ENCODE results near the gene HSPA12A.

Gene HSPA12A

DNA sequence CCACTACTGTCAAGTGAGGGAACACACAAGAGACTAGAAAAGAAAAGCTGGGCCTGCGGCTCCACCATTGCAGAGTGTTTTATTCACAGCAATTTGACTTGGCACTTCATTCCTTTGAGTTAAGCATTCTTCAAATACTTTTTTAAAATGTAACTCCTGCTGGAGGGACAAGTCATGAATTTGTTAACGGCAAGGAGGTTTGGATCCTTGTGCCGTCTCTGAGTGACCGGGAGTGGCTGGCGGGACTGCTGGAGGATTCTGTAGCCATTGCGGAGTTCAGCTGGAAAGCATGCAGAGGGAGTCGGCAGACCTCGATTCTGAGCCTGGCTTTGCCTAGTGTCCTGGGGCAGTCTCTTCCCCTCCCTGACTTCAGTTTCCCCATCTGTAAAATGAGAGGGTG lies 9.8 kb downstream of the HSPA12A start:
- Histone ChIP-seq H3K4me3 (ENCODE audit: control insufficient read depth in 1 of 7, extremely low read depth in 1 of 7, insufficient read depth in 4 of 7, low read depth in 2 of 7, low read length in 6 of 7) (no peak overlapping the region), H3K27me3 (replicated peaks in 2 of 5; ENCODE audit: control insufficient read depth in 4 of 5, insufficient read depth in 5 of 5, low read length in 4 of 5) (peaks cover 0 to 30% (median 12%) of the 10 kb centered on the region in 5 experiments), H3K9me3 (ENCODE audit: control extremely low read depth in 1 of 5, control insufficient read depth in 4 of 5, insufficient read depth in 2 of 5, low read depth in 1 of 5, low read length in 4 of 5) (peaks cover 0 to 3% (median 0%) of the 10 kb centered on the region in 5 experiments), H3K4me1 (ENCODE audit: control extremely low read depth in 1 of 4, control insufficient read depth in 4 of 4, insufficient read depth in 4 of 4, low read length in 3 of 4) (no peaks in the 10 kb centered on the region), H3K36me3 (ENCODE audit: control insufficient read depth in 4 of 4, insufficient read depth in 4 of 4, low read length in 3 of 4) (no peaks in the 10 kb centered on the region), H3K27ac (ENCODE audit: insufficient read depth in 1 of 2, low read depth in 1 of 2, low read length in 2 of 2, poor library complexity in 1 of 2, severe bottlenecking in 2 of 2) (no peak overlapping the region)
- POLR2A ChIA-PET, result no interaction called here
- CTCF ChIA-PET, result no interaction called here
- DNase-seq, result no peak
- whole genome bisulfite sequencing (ENCODE audit: insufficient coverage), result 90% methylated on average over 8 of the region's 8 CpGs

DNA sequence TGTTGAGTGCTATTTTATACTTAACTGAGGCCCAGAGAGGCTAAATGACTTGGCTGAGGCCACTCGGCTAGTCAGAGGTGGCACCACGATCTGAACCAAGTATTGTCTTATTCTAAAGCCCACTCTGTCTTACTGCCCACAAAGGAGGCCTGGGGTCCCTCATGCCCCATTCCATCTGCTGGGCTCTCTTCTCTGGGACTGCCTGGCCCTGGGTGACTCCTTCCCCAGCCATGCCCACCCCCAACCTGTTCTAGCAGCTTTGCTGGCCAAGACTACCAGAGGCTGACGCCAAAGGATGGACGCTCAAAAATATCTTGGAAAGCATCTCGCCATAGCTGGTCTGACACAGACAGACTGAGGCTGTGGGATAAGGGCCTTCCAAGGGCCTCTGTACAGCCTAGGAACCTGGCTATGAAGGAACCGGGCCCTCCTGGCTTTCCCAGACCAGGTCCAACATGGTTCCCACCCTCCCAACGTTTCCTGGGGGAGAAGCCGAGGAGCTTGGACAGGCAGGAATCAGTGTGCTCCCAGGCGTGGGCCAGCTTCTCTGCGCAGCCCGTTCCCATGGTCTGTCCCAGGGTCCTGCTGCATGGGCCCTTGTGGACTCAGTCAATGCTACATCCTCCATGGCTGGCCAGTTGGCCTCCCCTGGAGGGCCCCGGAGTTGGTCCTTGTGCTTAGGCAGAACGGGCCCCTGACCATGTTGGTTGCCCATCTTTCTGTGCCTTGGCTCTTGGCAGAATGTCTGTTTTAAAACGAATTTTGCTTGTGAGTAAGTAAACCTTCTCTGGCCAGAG lies 11.7 kb downstream of the HSPA12A start:
- POLR2A ChIA-PET, result no interaction called here
- peaks cover 0 to 30% (median 7%) of the 10 kb centered on the region in 5 experiments for H3K27me3 ChIP-seq (replicated peaks in 2 of 5; ENCODE audit: control insufficient read depth in 4 of 5, insufficient read depth in 5 of 5, low read length in 4 of 5)

DNA sequence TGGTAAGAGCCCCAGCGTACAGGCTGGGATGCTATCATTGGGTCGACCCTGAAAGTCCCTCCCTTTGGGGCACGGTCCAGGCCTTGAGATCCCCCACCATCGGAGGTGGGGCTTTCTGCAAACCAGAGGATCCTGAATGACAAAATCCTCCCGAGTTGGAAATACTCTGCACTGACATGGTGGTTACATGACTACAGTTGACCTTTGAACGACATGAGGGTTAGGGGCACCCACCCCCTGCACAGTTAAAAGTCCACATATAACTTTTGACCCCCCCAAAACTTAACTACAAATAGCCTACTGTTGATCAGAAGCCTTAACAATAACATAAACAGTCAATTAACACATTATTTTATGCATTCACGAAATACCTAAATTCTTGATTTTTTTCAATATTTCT lies 13.1 kb downstream of the HSPA12A start:
- WGBS (ENCODE audit: insufficient coverage), result 95% methylated on average over 5 of the region's 7 CpGs
- Histone ChIP-seq H3K36me3 (ENCODE audit: control insufficient read depth in 4 of 4, insufficient read depth in 4 of 4, low read length in 3 of 4) (no peaks in the 10 kb centered on the region), H3K4me1 (ENCODE audit: control extremely low read depth in 1 of 4, control insufficient read depth in 4 of 4, insufficient read depth in 4 of 4, low read length in 3 of 4) (no peaks in the 10 kb centered on the region), H3K4me3 (ENCODE audit: control insufficient read depth in 1 of 7, extremely low read depth in 1 of 7, insufficient read depth in 4 of 7, low read depth in 2 of 7, low read length in 6 of 7) (no peak overlapping the region), H3K27me3 (replicated peaks in 2 of 5; ENCODE audit: control insufficient read depth in 4 of 5, insufficient read depth in 5 of 5, low read length in 4 of 5) (peaks cover 0 to 24% (median 6%) of the 10 kb centered on the region in 5 experiments), H3K27ac (ENCODE audit: insufficient read depth in 1 of 2, low read depth in 1 of 2, low read length in 2 of 2, poor library complexity in 1 of 2, severe bottlenecking in 2 of 2) (no peak overlapping the region), H3K9me3 (ENCODE audit: control extremely low read depth in 1 of 5, control insufficient read depth in 4 of 5, insufficient read depth in 2 of 5, low read depth in 1 of 5, low read length in 4 of 5) (no peaks in the 10 kb centered on the region)
- CTCF ChIA-PET, result no interaction called here
- no peak for DNase-seq
- POLR2A ChIA-PET, result no interaction called here

More for the DNA sequence above, 11.7 kb downstream of the HSPA12A start:
- H3K27ac ChIP-seq (ENCODE audit: insufficient read depth in 1 of 2, low read depth in 1 of 2, low read length in 2 of 2, poor library complexity in 1 of 2, severe bottlenecking in 2 of 2), result no peak overlapping the region
- no peak for DNase-seq
- CTCF ChIA-PET, result no interaction called here
- no peaks in the 10 kb centered on the region for H3K4me1 ChIP-seq (ENCODE audit: control extremely low read depth in 1 of 4, control insufficient read depth in 4 of 4, insufficient read depth in 4 of 4, low read length in 3 of 4)
- H3K36me3 ChIP-seq (ENCODE audit: control insufficient read depth in 4 of 4, insufficient read depth in 4 of 4, low read length in 3 of 4), result no peaks in the 10 kb centered on the region
- H3K9me3 ChIP-seq (ENCODE audit: control extremely low read depth in 1 of 5, control insufficient read depth in 4 of 5, insufficient read depth in 2 of 5, low read depth in 1 of 5, low read length in 4 of 5), result no peaks in the 10 kb centered on the region
- WGBS (ENCODE audit: insufficient coverage), result 86% methylated on average over 14 of the region's 14 CpGs
- H3K4me3 ChIP-seq (ENCODE audit: control insufficient read depth in 1 of 7, extremely low read depth in 1 of 7, insufficient read depth in 4 of 7, low read depth in 2 of 7, low read length in 6 of 7), result no peak overlapping the region

DNA sequence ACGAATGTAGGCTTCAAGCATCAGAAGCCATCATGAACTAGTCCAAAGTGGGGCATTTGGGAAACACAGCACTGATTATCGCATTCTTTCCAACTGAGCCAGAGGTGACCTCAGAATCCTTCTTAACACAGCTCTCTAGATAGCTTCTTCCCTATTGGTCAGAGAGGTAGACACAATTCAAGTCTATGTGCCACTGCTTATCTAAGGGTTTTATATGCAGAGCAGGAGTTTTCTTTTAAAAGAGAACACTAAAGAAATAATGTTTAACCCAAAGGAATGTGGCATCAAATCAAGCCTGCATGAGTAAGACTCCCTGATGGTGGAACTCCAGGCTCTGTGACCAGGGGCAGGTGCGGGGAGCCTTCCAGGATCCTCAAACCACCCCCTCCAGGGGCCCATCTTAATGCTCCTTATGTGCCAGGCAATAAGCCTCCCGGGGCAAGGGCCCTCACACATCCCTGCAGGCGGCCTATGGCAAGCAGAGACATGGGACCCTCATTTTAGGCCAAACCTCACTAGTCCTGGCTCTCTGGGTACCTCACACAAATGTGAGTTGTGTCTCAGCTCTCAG lies 13.8 kb downstream of the HSPA12A start:
- POLR2A ChIA-PET, result no interaction called here
- Histone ChIP-seq H3K9me3 (ENCODE audit: control extremely low read depth in 1 of 5, control insufficient read depth in 4 of 5, insufficient read depth in 2 of 5, low read depth in 1 of 5, low read length in 4 of 5) (no peaks in the 10 kb centered on the region), H3K4me1 (ENCODE audit: control extremely low read depth in 1 of 4, control insufficient read depth in 4 of 4, insufficient read depth in 4 of 4, low read length in 3 of 4) (peaks cover 0 to 4% (median 0%) of the 10 kb centered on the region in 4 experiments), H3K27ac (ENCODE audit: insufficient read depth in 1 of 2, low read depth in 1 of 2, low read length in 2 of 2, poor library complexity in 1 of 2, severe bottlenecking in 2 of 2) (no peak overlapping the region), H3K4me3 (ENCODE audit: control insufficient read depth in 1 of 7, extremely low read depth in 1 of 7, insufficient read depth in 4 of 7, low read depth in 2 of 7, low read length in 6 of 7) (no peak overlapping the region), H3K36me3 (ENCODE audit: control insufficient read depth in 4 of 4, insufficient read depth in 4 of 4, low read length in 3 of 4) (no peaks in the 10 kb centered on the region), H3K27me3 (replicated peaks in 2 of 5; ENCODE audit: control insufficient read depth in 4 of 5, insufficient read depth in 5 of 5, low read length in 4 of 5) (peaks cover 0 to 19% (median 6%) of the 10 kb centered on the region in 5 experiments)
- WGBS (ENCODE audit: insufficient coverage), result 85% methylated on average over 5 of the region's 5 CpGs
- CTCF ChIA-PET, result interaction anchor here (1.4 kb wide), 1 partner anchor 59 kb away, joined by 3 read pairs; no protein-coding TSS in a partner anchor
- DNase-seq, result no peak

DNA sequence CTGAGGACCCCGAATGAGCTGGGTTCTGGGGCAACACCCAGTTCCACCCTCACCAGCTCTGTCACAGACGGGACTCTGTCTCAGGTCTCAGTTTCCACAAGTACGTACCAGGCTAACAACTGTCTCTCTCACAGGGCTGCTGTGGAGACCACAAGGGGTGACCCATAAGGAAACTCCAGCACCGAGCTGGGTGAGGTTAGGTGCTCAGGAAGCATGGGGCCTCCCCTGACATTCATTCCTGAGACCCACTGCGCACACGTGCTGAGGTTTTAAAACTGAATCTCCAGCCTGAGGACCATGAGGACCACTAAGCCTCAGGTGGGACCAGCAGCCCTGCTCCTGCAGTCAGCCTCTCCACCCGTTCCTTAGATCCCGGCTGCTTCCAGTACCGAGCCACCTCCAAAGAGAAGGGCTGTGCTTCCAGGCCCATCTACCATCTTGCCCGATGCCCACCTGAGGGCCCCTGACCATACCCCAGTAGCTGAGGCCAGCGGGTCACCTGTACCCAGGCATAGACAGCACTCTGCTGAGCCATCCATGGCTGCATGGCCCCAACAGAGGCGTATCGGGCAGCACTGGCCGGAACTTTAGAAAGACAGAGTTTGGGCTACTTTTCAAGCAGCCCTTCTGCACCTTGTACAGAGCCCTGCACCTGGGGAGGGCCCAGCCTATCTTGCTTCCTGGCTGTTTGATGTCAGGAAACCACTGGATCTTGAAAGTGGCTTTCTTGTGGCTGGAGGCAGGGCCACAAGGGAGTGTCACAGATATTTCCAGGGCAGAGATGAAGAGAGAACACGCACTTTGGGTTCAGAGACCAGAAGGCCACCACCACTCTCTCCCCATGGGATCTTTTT lies 18.7 kb downstream of the HSPA12A start:
- DNase-seq, result peak in 1 of 3 donors; percentile 8
- CTCF ChIA-PET, result no interaction called here
- 92% methylated on average over 12 of the region's 15 CpGs for WGBS (ENCODE audit: insufficient coverage)
- Histone ChIP-seq H3K27ac (ENCODE audit: insufficient read depth in 1 of 2, low read depth in 1 of 2, low read length in 2 of 2, poor library complexity in 1 of 2, severe bottlenecking in 2 of 2) (no peak overlapping the region), H3K27me3 (replicated peaks in 2 of 5; ENCODE audit: control insufficient read depth in 4 of 5, insufficient read depth in 5 of 5, low read length in 4 of 5) (peaks cover 2 to 22% (median 9%) of the 10 kb centered on the region in 5 experiments), H3K36me3 (ENCODE audit: control insufficient read depth in 4 of 4, insufficient read depth in 4 of 4, low read length in 3 of 4) (no peaks in the 10 kb centered on the region), H3K9me3 (ENCODE audit: control extremely low read depth in 1 of 5, control insufficient read depth in 4 of 5, insufficient read depth in 2 of 5, low read depth in 1 of 5, low read length in 4 of 5) (no peaks in the 10 kb centered on the region), H3K4me1 (ENCODE audit: control extremely low read depth in 1 of 4, control insufficient read depth in 4 of 4, insufficient read depth in 4 of 4, low read length in 3 of 4) (peaks cover 0 to 4% (median 0%) of the 10 kb centered on the region in 4 experiments), H3K4me3 (ENCODE audit: control insufficient read depth in 1 of 7, extremely low read depth in 1 of 7, insufficient read depth in 4 of 7, low read depth in 2 of 7, low read length in 6 of 7) (no peak overlapping the region)
- POLR2A ChIA-PET, result no interaction called here

DNA sequence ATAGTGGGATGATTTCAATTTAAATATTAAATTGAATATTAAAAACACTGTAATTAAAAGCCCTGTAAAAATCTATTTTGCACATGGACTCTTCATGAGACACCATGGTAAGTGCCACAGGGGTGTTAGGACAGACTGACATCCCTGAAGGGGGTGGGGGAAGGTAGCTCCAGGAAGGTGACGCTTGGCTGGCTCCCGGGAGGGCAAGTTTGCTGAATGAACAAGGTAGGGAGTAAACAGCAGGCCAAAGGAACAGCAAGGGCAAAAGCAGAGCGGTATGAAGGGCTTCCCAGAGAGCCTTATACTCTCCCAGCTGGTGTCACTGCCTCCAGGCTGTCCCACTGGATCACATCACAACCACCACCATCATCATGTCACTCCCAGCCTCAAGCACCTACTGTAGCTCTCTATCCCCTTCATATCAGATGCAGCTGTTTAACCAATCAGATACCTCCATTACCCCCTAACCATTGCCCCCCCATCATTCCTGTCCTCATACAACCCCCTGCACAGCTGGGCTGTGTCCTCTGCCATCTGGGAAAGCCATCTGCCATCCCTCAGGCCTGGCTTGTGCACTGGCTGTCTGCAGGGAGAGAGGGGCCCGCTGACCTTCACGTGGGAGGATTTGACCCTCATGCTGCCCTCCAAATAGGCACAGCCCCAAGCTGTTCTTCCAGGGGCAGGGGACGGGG lies 19.5 kb downstream of the HSPA12A start:
- Histone ChIP-seq H3K27me3 (replicated peaks in 2 of 5; ENCODE audit: control insufficient read depth in 4 of 5, insufficient read depth in 5 of 5, low read length in 4 of 5) (peaks cover 2 to 28% (median 11%) of the 10 kb centered on the region in 5 experiments), H3K4me1 (ENCODE audit: control extremely low read depth in 1 of 4, control insufficient read depth in 4 of 4, insufficient read depth in 4 of 4, low read length in 3 of 4) (peaks cover 0 to 4% (median 0%) of the 10 kb centered on the region in 4 experiments), H3K4me3 (ENCODE audit: control insufficient read depth in 1 of 7, extremely low read depth in 1 of 7, insufficient read depth in 4 of 7, low read depth in 2 of 7, low read length in 6 of 7) (no peak overlapping the region), H3K36me3 (ENCODE audit: control insufficient read depth in 4 of 4, insufficient read depth in 4 of 4, low read length in 3 of 4) (no peaks in the 10 kb centered on the region), H3K27ac (ENCODE audit: insufficient read depth in 1 of 2, low read depth in 1 of 2, low read length in 2 of 2, poor library complexity in 1 of 2, severe bottlenecking in 2 of 2) (no peak overlapping the region), H3K9me3 (ENCODE audit: control extremely low read depth in 1 of 5, control insufficient read depth in 4 of 5, insufficient read depth in 2 of 5, low read depth in 1 of 5, low read length in 4 of 5) (no peaks in the 10 kb centered on the region)
- ChIA-PET POLR2A (no interaction called here), CTCF (no interaction called here)
- 86% methylated on average over 3 of the region's 6 CpGs for WGBS (ENCODE audit: insufficient coverage)
- no peak for DNase-seq

Data from common myeloid progenitor, CD34-positive (primary cell).